AG09319 (cell line): ENCODE data around the gene BAIAP2.
"Not testable (repeated sequence)": the region's sequence is repeated elsewhere in the genome, so short reads cannot be mapped to it uniquely, and the experiment has no call there.

Source experiments
- DNase-seq: peaks from one replicate; pipeline ENCODE4 v3.0.0-alpha.2; 2010; ENCODE audit warnings: low read depth; ENCODE audit errors: extremely low read depth
- CTCF ChIP-seq: IDR thresholded peaks from 2 replicates; pipeline ENCODE4 v1.5.1; 2011; ENCODE audit warnings: low read depth, mild to moderate bottlenecking, inconsistent platforms, low read length, moderate library complexity

Gene BAIAP2

DNA sequence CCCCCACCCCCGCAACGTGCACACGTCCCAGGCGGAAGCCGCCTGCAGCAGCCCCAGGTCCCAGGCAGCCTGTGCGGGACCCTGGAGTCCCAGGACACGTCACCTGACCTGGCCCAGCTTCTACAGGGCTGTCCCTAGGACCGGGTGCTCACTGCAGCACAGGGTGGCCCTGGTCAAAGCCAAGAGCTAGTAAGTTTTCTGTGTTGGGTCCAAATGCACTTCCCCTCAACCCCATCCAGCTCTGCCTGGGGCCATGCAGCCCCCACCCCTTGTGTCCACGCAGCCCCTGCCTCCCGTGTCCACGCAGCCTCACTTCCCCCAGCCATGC lies 108.2 kb downstream of the BAIAP2 start:
- no peak for TF ChIP-seq CTCF
- no peak for DNase-seq

DNA sequence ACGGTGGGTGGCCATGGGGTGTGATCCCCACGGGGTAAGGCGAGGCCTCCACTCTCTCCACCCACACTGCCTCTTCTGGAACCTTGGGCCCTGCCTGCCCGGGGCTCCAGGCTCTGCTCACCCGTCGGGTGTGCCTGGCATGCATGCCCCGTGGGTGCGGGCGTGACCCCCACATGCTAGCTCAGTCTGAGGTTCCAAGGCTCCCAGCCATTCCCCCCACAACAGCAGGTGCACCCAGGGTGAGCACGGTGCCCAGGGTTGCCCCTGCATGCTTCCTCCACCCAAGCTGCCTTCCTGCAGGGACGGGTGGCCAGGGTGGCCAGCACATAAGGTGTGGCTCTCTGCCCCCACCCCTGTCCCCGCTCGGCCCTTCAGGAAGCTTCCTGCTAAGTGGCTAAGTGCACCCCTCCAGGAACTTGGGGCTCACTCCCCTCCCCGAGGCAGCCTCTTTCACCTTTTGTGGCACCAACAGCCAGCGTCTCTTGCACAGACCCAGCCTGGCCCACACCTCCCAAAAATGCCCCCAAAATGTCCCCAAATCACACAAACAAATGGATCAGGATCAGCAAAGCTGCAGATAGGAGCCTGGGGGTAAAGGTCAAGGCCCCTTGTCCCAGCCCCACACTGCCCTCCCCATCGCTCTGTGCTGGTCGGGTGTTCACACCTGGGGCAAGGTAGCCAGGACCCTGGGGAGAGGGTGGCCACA lies 108.9 kb downstream of the BAIAP2 start:
- TF ChIP-seq CTCF, result no peak
- DNase-seq, result no peak

DNA sequence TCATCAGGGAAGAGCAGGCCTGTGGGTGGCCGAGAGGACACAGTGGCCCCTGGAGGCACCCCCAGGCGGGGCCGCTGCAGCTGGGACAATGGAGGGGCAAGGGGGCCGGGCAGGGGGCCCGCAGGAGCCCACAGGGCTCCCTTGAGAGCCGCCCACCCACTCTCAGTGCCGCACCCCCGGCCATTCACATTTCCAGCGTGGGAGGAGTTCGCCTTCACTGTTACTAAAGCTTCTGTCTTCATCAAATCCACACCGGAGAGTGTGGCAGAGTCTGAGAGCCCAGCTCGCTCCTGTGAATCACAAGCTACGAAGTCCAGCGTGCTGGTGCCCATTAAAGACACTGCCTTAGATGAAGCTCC lies 109.5 kb downstream of the BAIAP2 start:
- DNase-seq, result no peak
- TF ChIP-seq CTCF, result no peak

- not testable (repeated sequence) for DNase-seq
Observed at GRCh38 chr17:81146208-81146607, 111.3 kb downstream of the BAIAP2 start.

DNA sequence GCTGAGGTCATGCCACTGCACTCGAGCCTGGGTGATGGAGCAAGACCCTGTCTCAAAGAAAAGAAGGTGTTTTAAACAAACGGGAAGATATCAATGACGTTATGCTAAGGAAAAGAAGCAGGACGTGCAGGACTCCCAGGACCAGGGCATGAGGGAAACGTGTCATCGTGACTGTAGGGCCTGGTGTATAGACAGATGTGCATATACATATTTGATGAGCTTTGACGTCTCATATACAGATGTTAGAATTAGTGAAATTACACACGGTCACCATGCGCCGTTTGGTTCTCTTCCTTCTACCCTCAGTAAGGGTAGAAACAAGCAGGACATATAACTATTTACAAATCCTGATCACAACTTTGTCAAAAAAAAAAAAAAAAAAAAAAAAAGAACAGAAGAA lies 112.8 kb downstream of the BAIAP2 start:
- no peak for DNase-seq
- no peak for TF ChIP-seq CTCF

DNA sequence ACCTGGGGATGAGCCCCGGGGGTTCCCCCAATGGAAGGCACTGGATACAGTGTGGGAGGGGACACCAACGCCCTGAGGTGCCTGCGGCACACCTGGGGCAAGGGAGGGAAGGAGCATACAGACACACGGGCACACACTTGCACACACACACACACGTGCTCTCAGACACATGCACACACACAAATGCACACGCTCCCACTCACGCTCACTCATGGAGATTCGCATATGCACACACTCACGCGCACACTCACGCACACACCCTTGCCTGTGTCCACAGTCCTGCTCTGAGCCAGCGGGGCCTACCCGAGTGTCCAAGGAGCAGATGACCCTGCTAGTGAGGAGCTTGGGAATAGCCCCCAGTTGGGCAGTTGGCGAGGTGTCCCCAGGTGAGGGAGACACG lies 113.6 kb downstream of the BAIAP2 start:
- DNase-seq, result no peak
- no peak for TF ChIP-seq CTCF

GRCh38 chr17:81148986-81149533 lies 114.1 kb downstream of the BAIAP2 start:
- no peak for DNase-seq
- no peak for TF ChIP-seq CTCF

DNA sequence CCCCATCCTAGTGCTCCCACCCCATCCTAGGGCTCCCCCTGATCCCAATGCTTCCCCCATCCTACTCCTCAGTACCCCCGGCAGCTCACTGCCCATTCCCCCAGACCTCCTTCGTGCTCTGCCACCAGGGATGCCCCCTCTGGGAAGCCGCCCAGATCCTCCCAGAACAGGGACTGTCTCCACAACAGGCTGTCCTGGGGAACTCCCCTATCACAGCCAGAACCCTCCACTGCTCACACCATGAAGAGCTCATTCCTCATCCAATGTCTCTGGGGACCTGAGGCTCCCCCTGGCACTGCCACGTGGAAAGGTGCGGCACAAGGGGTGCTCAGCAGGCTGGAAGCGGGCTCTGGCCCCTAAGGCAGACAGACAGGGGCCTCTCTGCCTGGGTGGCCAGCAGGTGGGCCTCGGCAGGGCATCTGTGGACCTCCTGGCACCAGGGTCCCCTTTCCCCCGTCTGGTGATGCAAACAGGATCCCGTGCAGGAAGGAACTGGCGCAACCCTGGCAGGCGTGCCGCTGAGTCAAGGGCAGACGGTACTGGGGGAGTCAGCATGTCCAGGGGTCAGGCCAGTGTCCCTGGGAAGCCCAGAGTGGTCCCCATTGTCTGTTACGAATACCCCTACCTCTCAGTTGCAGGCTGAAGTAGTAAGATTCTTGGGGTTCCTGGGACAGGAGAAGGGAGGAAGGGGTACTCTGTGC lies 115.6 kb downstream of the BAIAP2 start:
- no peak for DNase-seq
- TF ChIP-seq CTCF, result no peak
